Esophagus squamous epithelium (tissue), 5 donors: Measurements from ENCODE around the gene GRN. TPM values are rescaled to one million over a fixed set of nuclear protein-coding genes. Genes with fewer than 3 reads are reported as not detected.

Experiments
- DNase-seq: peaks from one replicate; lab custom pipeline; 2025; lab: John Stamatoyannopoulos, UW
- H3K27ac ChIP-seq, 4 donors: fragments of 200-600 bp; sonication (generic); one replicate each; pipeline ENCODE4 v1.5.1; 2016 to 2019; ENCODE audit warnings: mild to moderate bottlenecking in 1 of 4
- H3K27me3 ChIP-seq, 4 donors: fragments of 200-600 bp; sonication (generic); 1 replicate in 3 of 4; 2 replicates in 1 of 4; pipeline versions ENCODE4 v1.5.1 to v1.6.0; 2017 to 2021; ENCODE audit warnings: antibody characterized with exemption in 1 of 4
- H3K36me3 ChIP-seq, 3 donors: fragments of 200-600 bp; sonication (generic); one replicate each; pipeline ENCODE4 v1.5.1; 2016 to 2019
- H3K4me1 ChIP-seq, 3 donors: fragments of 200-600 bp; sonication (generic); one replicate each; pipeline ENCODE4 v1.5.1; 2017 to 2019
- H3K4me3 ChIP-seq, 4 donors: fragments of 200-600 bp; sonication (generic); 1 replicate in 3 of 4; 2 replicates in 1 of 4; pipeline ENCODE4 v1.5.1; 2016 to 2019; ENCODE audit warnings: mild to moderate bottlenecking in 2 of 4, moderate library complexity in 1 of 4
- H3K9me3 ChIP-seq, 3 donors: fragments of 200-600 bp; sonication (generic); one replicate each; pipeline ENCODE4 v1.5.1; 2016 to 2019
- CTCF ChIP-seq, 6 experiments: fragments of 450-650 bp in 4 of 6; fragments of 200-600 bp in 2 of 6; sonication (generic) in 2 of 6; IDR thresholded peaks; one replicate each; pipeline ENCODE4 v1.5.1; 2016 to 2019; ENCODE audit warnings: antibody characterized with exemption in 6 of 6, mild to moderate bottlenecking in 4 of 6, moderate library complexity in 4 of 6
- POLR2A ChIP-seq, 4 donors: fragments of 450-650 bp; IDR thresholded peaks; one replicate each; pipeline ENCODE4 v1.6.1; 2017; ENCODE audit warnings: antibody characterized with exemption in 4 of 4, mild to moderate bottlenecking in 4 of 4, moderate library complexity in 3 of 4
- WGBS, 2 donors: methylation state at CpG; one replicate each; pipeline ENCODE4 v1.1.5; 2018; 5-methylcytosine and 5-hydroxymethylcytosine counted together
- intact Hi-C: fragments of 100-400 bp; cut with DNase I; formaldehyde crosslinking; loops from one replicate; pipeline ENCODE4 v1.15.0; 2022
- total RNA-seq, 4 donors: library from RNA; depleted of rRNA; stranded (reverse); fragments of >200 nt; gene quantifications; one replicate each; pipeline ENCODE4 v1.1.0, GENCODE V29; 2016
- donor health status: DM: yes; HTN: yes; CAD: no.

Gene GRN
- total RNA-seq, 4 donors from 2014 or later, result 428 to 1,204 (median 642) TPM

- DNase-seq, result no peak
- no peaks in the 10 kb centered on the region for H3K36me3 ChIP-seq
- peaks cover 0 to 5% (median 0%) of the 10 kb centered on the region in 4 donors for H3K27me3 ChIP-seq
- H3K4me3 ChIP-seq, result no peak overlapping the region
- TF ChIP-seq POLR2A (IDR thresholded peaks at IDR 0.05), result no peak
- TF ChIP-seq CTCF (IDR thresholded peaks at IDR 0.05), result no peak
- peaks cover 4 to 33% (median 9%) of the 10 kb centered on the region in 3 donors for H3K4me1 ChIP-seq
- no peaks in the 10 kb centered on the region for H3K9me3 ChIP-seq
- 86 to 89% methylated on average over 4 to 6 of the region's 12 CpGs for WGBS, 2 donors
- no peak overlapping the region for H3K27ac ChIP-seq
- intact Hi-C loops, result no loop called here
Measured at GRCh38 chr17:44376779-44377178, 31.7 kb downstream of the GRN start.

GRCh38 chr17:44378171-44378705, 33.1 kb downstream of the GRN start:
- H3K4me1 ChIP-seq, result peaks cover 4 to 33% (median 9%) of the 10 kb centered on the region in 3 donors
- 74 to 86% methylated on average over 11 to 14 of the region's 14 CpGs for WGBS, 2 donors
- no peaks in the 10 kb centered on the region for H3K9me3 ChIP-seq
- DNase-seq, result no peak
- no peaks in the 10 kb centered on the region for H3K27me3 ChIP-seq
- H3K36me3 ChIP-seq, result no peaks in the 10 kb centered on the region
- no peak overlapping the region for H3K27ac ChIP-seq
- TF ChIP-seq CTCF (IDR thresholded peaks at IDR 0.05) (no peak), POLR2A (IDR thresholded peaks at IDR 0.05) (no peak)
- no peak overlapping the region for H3K4me3 ChIP-seq
- intact Hi-C loops, result no loop called here

GRCh38 chr17:44379887-44380286, 34.8 kb downstream of the GRN start:
- TF ChIP-seq CTCF (IDR thresholded peaks at IDR 0.05) (no peak), POLR2A (IDR thresholded peaks at IDR 0.05) (no peak)
- Histone ChIP-seq H3K4me1 (peaks cover 4 to 26% (median 10%) of the 10 kb centered on the region in 3 donors), H3K27me3 (peaks cover 0 to 12% (median 0%) of the 10 kb centered on the region in 4 donors), H3K27ac (no peak overlapping the region), H3K4me3 (no peak overlapping the region), H3K9me3 (no peaks in the 10 kb centered on the region), H3K36me3 (no peaks in the 10 kb centered on the region)
- intact Hi-C loops, result no loop called here
- no peak for DNase-seq
- WGBS, 2 donors, result no CpG with 5 or more reads among the region's 10 CpGs

- Histone ChIP-seq H3K4me1 (peaks cover 7 to 26% (median 13%) of the 10 kb centered on the region in 3 donors), H3K27ac (no peak overlapping the region), H3K36me3 (no peaks in the 10 kb centered on the region), H3K4me3 (no peak overlapping the region), H3K9me3 (no peaks in the 10 kb centered on the region), H3K27me3 (peaks cover 0 to 17% (median 0%) of the 10 kb centered on the region in 4 donors)
- WGBS, 2 donors, result 69% methylated on average over 7 of the region's 9 CpGs; no CpG with 5 or more reads in 1 of the 2 donors
- TF ChIP-seq POLR2A (IDR thresholded peaks at IDR 0.05) (no peak), CTCF (IDR thresholded peaks at IDR 0.05) (no peak)
- no peak for DNase-seq
- intact Hi-C loops, result no loop called here
Measured at GRCh38 chr17:44380767-44381166, 35.7 kb downstream of the GRN start.

- Histone ChIP-seq H3K4me1 (peaks cover 7 to 20% (median 15%) of the 10 kb centered on the region in 3 donors), H3K9me3 (no peaks in the 10 kb centered on the region), H3K36me3 (no peaks in the 10 kb centered on the region), H3K4me3 (no peak overlapping the region), H3K27ac (no peak overlapping the region), H3K27me3 (peaks cover 0 to 23% (median 0%) of the 10 kb centered on the region in 4 donors)
- TF ChIP-seq POLR2A (IDR thresholded peaks at IDR 0.05) (no peak), CTCF (IDR thresholded peaks at IDR 0.05) (no peak)
- 77 to 84% methylated on average over 4 of the region's 4 CpGs for WGBS, 2 donors
- no peak for DNase-seq
- intact Hi-C loops, result no loop called here
Measured at GRCh38 chr17:44381810-44382305, 36.8 kb downstream of the GRN start.
